RWPE2 (cell line): ENCODE data around the gene SLC6A3.

Source experiments
- ATAC-seq: fragments of 200-7000 bp; cut with Tn5 transposase; 3 replicates; pipeline ENCODE4 v1.9.1; 2021; ENCODE audit warnings: low read depth
- DNase-seq: peaks from one replicate; pipeline ENCODE4 v3.0.0-alpha.2; 2020; ENCODE audit warnings: low spot score
- H3K27ac ChIP-seq: fragments of 450-650 bp; 2 replicates; pipeline ENCODE4 v1.5.1; 2017; ENCODE audit warnings: mild to moderate bottlenecking; ENCODE audit not compliant: poor library complexity, severe bottlenecking
- H3K27me3 ChIP-seq: fragments of 250-450 bp; sonication (Bioruptor Pico); 2 replicates; pipeline ENCODE4 v1.5.1; 2021; ENCODE audit warnings: mild to moderate bottlenecking, moderate library complexity; ENCODE audit not compliant: insufficient read depth, poor library complexity, severe bottlenecking
- H3K36me3 ChIP-seq: fragments of 250-450 bp; sonication (Bioruptor Pico); 2 replicates; pipeline ENCODE4 v1.5.1; 2020; ENCODE audit warnings: low read depth, mild to moderate bottlenecking, moderate library complexity
- H3K4me1 ChIP-seq: fragments of 250-450 bp; sonication (Bioruptor Pico); 2 replicates; pipeline ENCODE4 v1.5.1; 2021; ENCODE audit warnings: mild to moderate bottlenecking, moderate library complexity; ENCODE audit not compliant: insufficient read depth, poor library complexity, severe bottlenecking
- H3K4me3 ChIP-seq: fragments of 250-450 bp; sonication (Bioruptor Pico); 2 replicates; pipeline ENCODE4 v1.5.1; 2021; ENCODE audit warnings: mild to moderate bottlenecking, moderate library complexity; ENCODE audit not compliant: severe bottlenecking
- H3K9me3 ChIP-seq: fragments of 250-450 bp; sonication (Bioruptor Pico); 2 replicates; pipeline ENCODE4 v1.5.1; 2021; ENCODE audit warnings: mild to moderate bottlenecking, moderate library complexity; ENCODE audit not compliant: severe bottlenecking
- TF ChIP-seq, protein P1 (sequence below): fragments of 450-650 bp; IDR thresholded peaks from one replicate; pipeline ENCODE4 v1.5.1; 2017; ENCODE audit warnings: mild to moderate bottlenecking, moderate library complexity; ENCODE audit not compliant: poor library complexity, severe bottlenecking

SLC6A3 gene

DNA sequence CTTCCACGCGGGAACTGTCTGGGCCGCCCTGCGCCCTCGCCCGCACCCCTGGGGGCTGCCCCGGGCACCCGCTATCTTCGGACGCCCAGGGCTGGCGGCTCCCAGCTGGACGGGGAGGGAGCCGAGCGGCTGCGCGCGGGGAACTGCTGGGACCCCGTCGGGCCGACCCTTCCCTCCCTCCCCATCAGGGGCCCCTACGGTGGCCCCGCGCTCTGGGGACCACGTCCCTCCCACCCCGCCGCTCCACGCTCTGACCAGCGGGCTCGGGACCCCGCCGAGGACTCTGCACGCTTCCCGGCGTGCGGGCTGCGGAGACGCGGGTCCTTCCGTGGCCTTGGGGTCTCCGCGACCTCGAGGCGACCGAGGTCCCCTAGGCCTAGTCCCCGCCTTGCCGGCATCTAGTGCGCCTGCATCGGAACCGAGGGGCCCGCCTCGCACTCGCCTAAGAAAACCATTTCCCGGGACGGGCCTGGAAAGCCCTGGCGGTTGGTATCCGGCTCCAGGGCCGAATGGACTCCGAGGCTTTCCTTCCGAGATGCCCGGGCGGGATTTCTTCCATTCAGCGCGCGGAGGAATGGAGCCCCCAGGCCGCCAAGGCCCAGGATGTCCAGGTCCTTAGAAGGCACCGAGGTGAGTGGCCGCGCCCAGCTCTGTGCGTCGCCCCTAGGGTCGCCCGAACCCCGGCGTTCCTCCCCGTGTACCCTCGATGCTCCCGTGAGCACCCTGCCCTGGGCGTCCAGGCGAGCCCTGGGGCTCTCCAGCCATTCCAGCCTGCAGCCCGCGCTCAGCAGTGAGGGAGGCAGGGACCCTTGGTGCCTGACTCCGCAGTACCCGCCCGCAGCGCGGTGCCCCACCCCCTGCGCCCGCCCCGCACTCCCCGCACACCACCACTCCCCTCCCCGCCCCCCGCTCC lies 705 bp upstream of the SLC6A3 start:
- H3K27ac ChIP-seq: no peak overlapping the region
- TF ChIP-seq, protein P1, sequence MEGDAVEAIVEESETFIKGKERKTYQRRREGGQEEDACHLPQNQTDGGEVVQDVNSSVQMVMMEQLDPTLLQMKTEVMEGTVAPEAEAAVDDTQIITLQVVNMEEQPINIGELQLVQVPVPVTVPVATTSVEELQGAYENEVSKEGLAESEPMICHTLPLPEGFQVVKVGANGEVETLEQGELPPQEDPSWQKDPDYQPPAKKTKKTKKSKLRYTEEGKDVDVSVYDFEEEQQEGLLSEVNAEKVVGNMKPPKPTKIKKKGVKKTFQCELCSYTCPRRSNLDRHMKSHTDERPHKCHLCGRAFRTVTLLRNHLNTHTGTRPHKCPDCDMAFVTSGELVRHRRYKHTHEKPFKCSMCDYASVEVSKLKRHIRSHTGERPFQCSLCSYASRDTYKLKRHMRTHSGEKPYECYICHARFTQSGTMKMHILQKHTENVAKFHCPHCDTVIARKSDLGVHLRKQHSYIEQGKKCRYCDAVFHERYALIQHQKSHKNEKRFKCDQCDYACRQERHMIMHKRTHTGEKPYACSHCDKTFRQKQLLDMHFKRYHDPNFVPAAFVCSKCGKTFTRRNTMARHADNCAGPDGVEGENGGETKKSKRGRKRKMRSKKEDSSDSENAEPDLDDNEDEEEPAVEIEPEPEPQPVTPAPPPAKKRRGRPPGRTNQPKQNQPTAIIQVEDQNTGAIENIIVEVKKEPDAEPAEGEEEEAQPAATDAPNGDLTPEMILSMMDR: no peak
- no peaks in the 10 kb centered on the region for H3K9me3 ChIP-seq
- no peaks in the 10 kb centered on the region for H3K4me1 ChIP-seq
- H3K4me3 ChIP-seq: no peak overlapping the region
- no peaks in the 10 kb centered on the region for H3K36me3 ChIP-seq
- ATAC-seq (peak; percentile 12; the same call in 1 of the 3 replicates), DNase-seq (peak; percentile 64)
- H3K27me3 ChIP-seq: peaks cover 92% of the 10 kb centered on the region

DNA sequence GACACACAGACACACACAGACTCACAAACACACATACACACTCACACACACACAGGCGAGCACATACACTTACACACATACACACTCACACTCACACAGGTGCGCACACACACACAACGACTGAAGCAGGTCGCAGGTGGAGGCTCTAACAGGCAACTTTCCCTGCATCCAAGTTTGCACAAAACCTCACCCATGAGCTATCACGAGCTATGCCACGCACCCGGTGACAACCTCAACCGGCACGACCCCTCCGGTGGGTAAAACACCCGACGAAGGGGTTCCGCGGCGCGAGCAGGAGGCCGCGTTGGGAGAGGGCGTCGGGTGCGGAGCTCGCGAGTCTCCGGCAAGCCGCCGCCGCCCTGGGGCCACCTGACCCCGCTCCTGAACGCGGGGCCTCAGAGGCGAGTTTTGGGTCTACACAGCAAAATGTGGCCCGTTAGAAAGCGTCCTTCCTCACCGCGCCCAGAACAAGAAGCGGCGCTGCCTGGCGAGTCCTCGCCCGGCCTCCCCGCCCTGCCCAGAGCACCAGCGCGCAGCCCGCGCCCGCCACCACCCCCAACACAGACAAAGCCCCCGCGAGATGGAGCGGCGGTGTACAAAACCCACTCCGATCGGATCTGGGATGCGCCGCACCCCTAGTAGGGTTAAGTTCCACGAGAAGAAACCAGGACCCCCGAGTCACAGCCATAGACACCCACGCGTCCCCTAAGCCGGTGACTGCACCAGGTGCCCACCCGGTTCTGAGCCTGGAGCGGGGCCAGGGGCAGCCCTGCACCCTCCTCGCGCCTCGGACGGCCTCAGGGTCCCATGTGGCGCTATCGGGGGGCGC lies 665 bp downstream of the SLC6A3 start:
- Histone ChIP-seq H3K4me3 (no peak overlapping the region), H3K4me1 (no peaks in the 10 kb centered on the region), H3K27me3 (peaks cover 88% of the 10 kb centered on the region), H3K9me3 (peaks cover 4% of the 10 kb centered on the region), H3K27ac (no peak overlapping the region), H3K36me3 (no peaks in the 10 kb centered on the region)
- DNase-seq: peak; percentile 68
- TF ChIP-seq, protein P1: no peak
- no peak for ATAC-seq

DNA sequence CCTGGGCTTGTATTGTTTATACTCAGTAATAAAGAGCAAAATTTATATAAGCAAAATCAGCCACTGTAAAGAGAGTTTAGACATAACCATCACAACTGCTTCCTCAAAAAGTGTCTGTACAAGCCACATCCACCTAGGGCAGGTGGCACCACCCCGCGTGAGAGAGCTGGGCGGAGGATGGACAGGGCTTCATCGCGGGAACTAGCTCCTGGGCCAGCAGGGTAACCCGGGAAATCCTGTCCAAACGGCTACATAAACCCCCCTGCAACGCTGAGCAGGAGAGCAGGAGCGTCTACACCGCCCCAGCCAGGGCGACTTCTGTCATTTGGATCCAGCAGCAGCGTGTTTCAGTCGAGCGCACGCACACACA lies 1.3 kb downstream of the SLC6A3 start:
- Histone ChIP-seq H3K27ac (no peak overlapping the region), H3K4me3 (no peak overlapping the region), H3K9me3 (peaks cover 4% of the 10 kb centered on the region), H3K4me1 (no peaks in the 10 kb centered on the region), H3K27me3 (peaks cover 84% of the 10 kb centered on the region), H3K36me3 (no peaks in the 10 kb centered on the region)
- TF ChIP-seq, protein P1: no peak
- ATAC-seq (no peak), DNase-seq (peak; percentile 47)

DNA sequence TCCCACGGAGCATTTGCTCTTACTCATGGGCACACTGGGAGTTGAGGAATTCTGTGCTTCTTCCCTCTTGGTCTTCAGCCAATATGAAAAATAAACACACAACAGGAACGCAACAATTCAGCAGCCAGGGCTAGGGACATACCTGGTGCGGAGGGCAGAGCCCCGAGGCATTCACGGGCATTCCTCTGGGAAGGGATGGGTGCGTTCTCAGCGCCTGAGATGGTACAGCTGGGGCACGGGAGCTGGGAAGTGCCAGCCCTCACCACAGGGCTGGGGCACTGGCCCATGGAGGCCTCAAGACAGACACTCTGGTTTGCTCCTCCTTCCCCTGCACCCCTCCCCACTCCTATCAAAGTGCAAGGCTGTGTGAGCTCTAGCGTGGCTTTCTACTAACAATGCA lies 2.1 kb downstream of the SLC6A3 start:
- no peaks in the 10 kb centered on the region for H3K36me3 ChIP-seq
- no peak for ATAC-seq
- TF ChIP-seq, protein P1: no peak
- peaks cover 4% of the 10 kb centered on the region for H3K9me3 ChIP-seq
- no peak overlapping the region for H3K27ac ChIP-seq
- peaks cover 76% of the 10 kb centered on the region for H3K27me3 ChIP-seq
- H3K4me3 ChIP-seq: no peak overlapping the region
- no peaks in the 10 kb centered on the region for H3K4me1 ChIP-seq
- DNase-seq: peak; percentile 49
